ENCODE results near the gene TNIK.

DNA sequence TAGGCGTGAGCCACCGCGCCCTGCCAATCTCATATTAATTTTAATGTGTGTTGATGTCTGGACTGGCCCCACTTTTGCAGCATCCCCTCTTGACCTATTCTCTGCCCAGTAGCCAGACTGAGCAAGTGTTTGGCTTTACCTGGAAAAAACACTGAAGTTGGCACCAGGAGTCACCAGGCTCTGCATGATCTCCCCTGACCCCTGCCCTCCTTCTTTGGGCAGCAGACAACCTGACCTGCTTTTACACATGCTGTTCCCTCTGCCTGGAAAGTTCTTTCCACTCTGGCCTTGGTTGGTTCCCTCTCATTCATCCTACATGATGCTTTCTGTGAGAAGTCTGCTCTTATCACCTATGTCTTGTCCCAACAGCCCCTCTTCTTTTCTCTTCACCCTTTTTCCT is 365.8 kb downstream of the TNIK start:
- no peak for TF ChIP-seq NRF1 (conservative IDR thresholded peaks at IDR 0.05; ENCODE audit: low read depth, low read length)
- no peak for TF ChIP-seq EP300 (IDR thresholded peaks at IDR 0.05; ENCODE audit: borderline replicate concordance in 1 of 2, control insufficient read depth in 1 of 2, low read depth in 2 of 2, low read length in 2 of 2)
- TF ChIP-seq POLR2A (IDR thresholded peaks at IDR 0.05; ENCODE audit: low read depth, low read length) = no peak
- no peak for TF ChIP-seq MYC (IDR thresholded peaks at IDR 0.05; ENCODE audit: insufficient read depth, insufficient read length, insufficient replicate concordance, low read length, severe bottlenecking)
- no peak for TF ChIP-seq RAD21 (IDR thresholded peaks at IDR 0.05; ENCODE audit: insufficient read depth, low read depth, low read length)
- no peak for TF ChIP-seq EZH2 (IDR thresholded peaks at IDR 0.05; ENCODE audit: borderline replicate concordance, control insufficient read depth, low read depth, low read length)
- TF ChIP-seq, protein P1, sequence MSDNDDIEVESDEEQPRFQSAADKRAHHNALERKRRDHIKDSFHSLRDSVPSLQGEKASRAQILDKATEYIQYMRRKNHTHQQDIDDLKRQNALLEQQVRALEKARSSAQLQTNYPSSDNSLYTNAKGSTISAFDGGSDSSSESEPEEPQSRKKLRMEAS (IDR thresholded peaks at IDR 0.05; ENCODE audit: low read depth, low read length) = no peak
- TF ChIP-seq, protein P2, sequence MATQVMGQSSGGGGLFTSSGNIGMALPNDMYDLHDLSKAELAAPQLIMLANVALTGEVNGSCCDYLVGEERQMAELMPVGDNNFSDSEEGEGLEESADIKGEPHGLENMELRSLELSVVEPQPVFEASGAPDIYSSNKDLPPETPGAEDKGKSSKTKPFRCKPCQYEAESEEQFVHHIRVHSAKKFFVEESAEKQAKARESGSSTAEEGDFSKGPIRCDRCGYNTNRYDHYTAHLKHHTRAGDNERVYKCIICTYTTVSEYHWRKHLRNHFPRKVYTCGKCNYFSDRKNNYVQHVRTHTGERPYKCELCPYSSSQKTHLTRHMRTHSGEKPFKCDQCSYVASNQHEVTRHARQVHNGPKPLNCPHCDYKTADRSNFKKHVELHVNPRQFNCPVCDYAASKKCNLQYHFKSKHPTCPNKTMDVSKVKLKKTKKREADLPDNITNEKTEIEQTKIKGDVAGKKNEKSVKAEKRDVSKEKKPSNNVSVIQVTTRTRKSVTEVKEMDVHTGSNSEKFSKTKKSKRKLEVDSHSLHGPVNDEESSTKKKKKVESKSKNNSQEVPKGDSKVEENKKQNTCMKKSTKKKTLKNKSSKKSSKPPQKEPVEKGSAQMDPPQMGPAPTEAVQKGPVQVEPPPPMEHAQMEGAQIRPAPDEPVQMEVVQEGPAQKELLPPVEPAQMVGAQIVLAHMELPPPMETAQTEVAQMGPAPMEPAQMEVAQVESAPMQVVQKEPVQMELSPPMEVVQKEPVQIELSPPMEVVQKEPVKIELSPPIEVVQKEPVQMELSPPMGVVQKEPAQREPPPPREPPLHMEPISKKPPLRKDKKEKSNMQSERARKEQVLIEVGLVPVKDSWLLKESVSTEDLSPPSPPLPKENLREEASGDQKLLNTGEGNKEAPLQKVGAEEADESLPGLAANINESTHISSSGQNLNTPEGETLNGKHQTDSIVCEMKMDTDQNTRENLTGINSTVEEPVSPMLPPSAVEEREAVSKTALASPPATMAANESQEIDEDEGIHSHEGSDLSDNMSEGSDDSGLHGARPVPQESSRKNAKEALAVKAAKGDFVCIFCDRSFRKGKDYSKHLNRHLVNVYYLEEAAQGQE (IDR thresholded peaks at IDR 0.05; ENCODE audit: low read depth, low read length) = no peak

Data from GM12878 (cell line).